Hematopoietic multipotent progenitor cell treated with erythropoietin and hydrocortisone succinate and interleukin-3 and kit ligand, for 6 days (in vitro differentiated cells): Measurements from ENCODE around the gene NFXL1.
A peak's percentile ranks its signal among the peaks of the same experiment; 100 is the strongest.
"Not testable (repeated sequence)": the region's sequence is repeated elsewhere in the genome, so short reads cannot be mapped to it uniquely, and the experiment has no call there.

Experiments used
- DNase-seq: peaks from one replicate; pipeline ENCODE4 v3.0.0-alpha.2; 2015

NFXL1 gene

DNA sequence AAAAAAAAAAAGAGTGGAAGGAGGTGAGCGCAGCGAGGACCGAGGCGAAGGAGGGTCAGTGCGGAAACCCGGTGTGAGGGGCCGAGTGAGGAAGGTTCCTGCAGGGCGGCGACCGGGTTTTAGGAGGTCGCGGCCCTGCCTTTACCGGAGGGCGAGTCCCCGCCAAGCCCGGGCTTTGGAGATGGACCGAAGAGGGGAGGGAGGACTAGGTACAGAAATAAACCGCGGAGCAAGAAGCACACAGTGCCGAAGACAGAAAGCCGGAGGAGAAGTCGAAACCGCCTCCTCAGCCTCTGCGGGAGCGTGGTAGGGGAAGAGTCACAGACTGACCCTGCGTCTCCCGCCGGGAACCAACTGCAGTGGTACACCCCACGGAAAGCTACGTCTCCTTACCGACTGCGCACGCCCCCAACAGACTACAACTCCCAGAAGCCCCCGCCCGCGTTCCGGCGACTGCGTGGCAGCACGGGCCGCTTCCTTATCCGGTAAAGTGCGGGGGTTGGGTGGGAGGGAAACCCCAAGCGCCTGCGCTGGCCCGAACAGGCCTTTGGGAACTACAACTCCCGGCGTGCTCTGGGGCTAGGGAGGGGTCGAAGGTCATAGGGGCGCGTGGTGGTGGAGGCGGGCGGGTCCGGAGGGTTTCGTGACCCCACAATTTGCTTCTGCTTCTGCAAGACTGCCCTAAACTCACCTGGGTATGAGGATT, at the start of gene NFXL1:
Gene NFXL1, minus strand, starts transcription at position 364 of the 706 bp plus-strand sequence. CDS start 380 bp downstream, outside the sequence.
- peak; percentile 98 for DNase-seq

DNA sequence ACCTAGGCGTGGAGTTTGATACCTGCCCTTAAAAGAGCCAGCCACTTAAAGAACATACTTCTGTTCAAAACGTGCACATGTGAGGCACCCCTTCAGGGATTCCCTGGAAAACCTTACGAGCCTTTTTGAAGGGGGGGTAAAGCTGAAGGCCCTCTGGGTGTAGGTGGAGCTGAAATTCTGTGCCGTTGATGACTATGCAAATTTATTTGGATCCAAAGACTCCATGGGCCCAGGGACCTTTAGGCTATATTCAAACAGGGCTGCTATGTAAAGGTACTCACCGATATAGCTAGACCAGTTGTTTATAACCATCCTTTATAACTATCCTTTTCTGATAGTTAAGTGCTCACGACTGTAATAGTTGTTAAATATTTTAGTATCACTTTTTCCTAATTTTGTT, 40.3 kb upstream of the NFXL1 start:
- DNase-seq: no peak

DNA sequence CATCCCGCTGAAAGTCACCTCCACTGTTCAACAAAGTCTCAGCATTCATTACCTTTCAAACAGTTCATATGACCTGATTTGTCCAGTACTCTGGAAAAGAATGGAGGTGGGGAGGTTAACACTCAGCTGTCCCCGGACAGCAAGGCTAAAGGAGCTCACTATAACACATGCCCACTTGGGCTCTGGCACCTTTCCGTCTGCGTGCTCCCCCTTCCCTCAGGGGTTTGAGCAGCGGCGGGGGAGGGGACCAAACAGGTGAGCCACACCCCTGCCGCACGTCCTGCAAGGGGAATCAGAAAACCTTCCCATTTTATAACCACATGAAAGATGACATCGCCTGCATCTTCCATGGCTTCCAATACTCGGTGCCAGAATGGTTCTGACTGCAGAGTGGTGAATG, 39.9 kb upstream of the NFXL1 start:
- no peak for DNase-seq

DNA sequence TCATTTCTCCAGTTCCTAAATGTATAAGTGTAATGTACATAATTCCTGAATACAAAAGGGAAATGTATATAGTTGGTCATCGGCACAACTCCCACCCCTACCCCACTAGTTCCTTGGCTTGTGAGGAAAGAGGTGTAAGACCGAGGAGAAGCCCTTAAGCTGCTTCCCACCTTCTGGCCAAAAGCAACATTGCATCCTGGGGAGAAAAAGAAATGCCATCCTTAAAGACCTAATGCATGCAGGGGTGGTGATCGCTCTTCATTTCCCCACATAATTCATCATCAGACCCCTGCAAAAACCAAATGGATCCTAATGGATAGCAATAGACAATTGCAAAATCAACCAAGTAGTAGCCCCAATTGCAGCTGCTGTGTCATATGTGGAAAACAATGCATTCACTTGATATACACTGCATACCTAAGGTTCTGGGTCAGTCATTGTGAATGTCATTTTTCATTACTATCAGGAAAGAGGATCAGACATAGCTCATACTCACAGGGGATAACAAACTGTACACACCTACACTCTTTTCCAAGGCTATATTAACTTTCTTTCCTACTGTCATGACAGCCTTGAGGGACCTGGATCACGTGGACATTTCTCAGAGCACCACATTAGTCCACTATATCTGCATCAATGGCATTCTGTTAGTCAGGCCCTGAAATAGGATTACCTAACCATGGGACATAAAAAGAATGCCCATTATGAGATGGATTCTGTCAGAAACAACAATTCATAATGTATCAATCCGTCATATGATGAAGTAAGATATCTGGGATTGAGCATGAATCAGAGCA, 31.7 kb upstream of the NFXL1 start:
- no peak for DNase-seq

DNA sequence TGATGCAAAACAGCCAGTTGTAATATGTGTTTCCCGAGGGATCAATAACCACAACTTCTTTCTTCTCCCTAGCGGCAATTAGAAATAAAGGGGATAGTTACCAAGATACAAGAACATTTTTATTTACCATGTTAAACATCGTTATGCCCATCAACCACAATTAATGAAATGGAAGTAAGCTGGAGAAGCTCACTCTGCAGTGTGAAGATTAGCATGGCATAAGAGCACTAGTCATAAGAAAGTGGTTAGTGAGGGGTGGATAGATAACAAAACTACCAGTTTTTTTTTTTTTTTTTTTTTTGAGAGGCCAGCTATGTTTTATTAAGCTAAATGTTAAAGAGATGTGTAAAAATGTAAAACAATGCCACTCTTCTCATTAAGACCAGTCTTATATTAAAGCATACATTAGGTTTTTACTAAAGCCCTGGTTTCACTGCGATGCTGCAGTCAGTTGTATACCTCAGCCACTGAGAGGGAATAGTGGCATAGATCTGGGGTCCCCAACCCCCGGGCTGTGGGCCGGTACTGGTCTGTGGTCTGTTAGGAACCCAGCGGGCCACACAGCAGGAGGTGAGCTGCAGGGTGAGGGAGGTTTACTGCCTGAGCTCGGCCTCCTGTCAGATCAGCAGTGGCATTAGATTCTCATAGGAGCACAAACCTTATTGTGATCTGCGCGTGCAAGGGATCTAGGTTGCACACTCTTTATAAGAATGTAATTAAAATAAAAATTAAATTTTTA, 27.9 kb upstream of the NFXL1 start:
- peak; percentile 75 for DNase-seq

DNA sequence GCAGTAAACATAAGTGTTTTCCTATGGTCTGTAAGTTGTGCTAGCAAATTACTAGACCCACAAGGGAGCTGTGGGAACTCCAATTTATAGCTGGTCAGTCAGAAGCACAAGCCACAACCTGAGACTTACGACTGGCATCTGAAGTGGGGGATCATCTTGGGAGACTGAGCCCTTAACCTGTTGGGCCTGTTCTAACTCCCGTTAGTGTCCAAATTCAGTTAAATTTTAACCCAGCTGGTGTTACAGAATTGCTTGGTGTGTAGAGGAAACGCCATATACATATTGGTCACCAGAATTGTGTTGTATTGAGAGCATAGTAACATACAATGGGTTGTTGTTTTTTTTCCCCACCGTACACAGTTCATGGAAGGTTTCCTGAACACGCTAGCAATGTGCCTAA, 25.1 kb upstream of the NFXL1 start:
- DNase-seq: no peak

- DNase-seq: no peak
Measured at GRCh38 chr4:47936336-47936735, 22.0 kb upstream of the NFXL1 start.

DNA sequence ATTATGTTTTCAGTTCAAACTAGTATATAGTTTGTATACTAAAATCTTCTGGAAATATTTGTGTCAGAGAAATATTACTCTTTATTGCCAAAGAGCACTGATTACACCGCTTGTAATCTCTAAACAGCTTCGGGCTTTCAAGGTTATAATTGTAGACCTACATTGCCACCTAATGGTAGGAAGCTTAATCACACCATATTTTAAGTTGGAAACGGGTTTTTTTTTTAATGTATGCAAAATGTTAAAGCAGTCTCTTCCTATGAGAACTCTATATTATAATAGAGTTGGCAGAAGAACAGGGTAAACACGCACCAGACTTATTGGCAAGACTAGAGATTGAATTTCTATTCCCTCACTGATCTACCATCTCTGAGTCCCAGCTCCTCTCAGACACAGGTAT, 19.5 kb upstream of the NFXL1 start:
- DNase-seq: peak; percentile 83

- DNase-seq: peak; percentile 49
Measured at GRCh38 chr4:47930971-47931804, 16.8 kb upstream of the NFXL1 start.

- no peak for DNase-seq
Measured at GRCh38 chr4:47929682-47930201, 15.4 kb upstream of the NFXL1 start.

DNA sequence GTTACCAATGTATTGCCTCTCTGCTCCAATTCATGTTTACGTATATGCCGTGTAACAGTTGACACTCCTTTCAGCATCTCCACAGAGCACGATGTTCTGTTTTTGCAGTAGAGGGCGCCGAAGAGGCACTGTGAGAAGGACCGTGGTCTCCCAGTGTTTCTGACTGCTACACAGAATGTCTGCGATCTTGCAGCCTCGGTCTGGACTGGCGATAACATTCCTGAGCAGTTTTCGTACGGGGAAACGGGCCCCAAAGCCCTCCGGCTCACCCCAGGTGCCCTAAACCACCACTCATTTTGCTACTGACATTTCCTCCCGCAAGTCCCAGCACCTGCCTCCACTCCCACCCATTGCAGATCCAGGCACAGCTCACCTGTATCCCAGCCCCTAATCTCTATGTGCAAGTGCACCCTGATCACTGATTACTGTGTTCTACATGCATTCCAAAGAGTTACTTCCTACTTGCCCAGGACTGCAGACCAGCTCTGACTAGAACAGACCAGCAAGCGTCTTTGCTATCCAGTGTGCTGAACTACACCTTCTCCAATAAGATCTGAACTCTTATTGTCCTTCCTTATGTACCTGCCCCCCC, 12.4 kb upstream of the NFXL1 start:
- DNase-seq: peak; percentile 88

GRCh38 chr4:47923261-47923608, 8.9 kb upstream of the NFXL1 start:
- not testable (repeated sequence) for DNase-seq

GRCh38 chr4:47922436-47923260, 8.3 kb upstream of the NFXL1 start:
- peak; percentile 17 for DNase-seq

DNA sequence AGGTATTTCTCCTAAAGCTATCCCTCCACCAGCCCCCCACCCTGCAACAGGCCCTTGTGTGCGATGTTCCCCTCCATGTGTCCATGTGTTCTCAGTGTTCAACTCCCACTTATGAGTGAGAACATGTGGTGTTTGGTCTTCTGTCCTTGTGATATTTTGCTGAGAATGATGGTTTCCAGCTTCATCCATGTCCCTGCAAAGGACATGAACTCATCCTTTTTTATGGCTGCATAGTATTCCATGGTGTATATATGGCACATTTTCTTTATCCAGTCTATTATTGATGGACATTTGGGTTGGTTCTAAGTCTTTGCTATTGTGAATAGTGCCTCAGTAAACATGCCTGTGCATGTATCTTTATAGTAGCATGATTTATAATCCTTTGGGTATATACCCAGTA, 2.8 kb upstream of the NFXL1 start:
- not testable (repeated sequence) for DNase-seq

DNA sequence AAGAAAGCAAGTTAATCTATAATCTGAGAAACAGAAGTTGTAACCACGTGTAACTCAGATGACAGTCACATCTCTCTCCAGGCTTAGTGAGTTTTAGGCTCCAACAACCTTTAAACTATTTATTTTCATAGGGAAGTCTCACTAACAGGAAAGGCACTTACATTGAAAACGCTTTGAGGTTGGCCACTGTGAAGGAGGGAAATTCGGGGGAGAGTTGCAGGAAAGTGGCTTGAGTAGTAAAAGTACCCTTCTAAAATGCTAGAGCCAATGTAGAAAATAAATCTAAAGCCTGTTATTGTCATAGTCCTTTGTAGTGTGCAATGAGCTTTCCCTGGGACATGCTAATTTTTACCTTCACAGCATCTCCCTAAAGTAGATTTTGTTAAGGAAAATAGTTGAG, 995 bp upstream of the NFXL1 start:
- DNase-seq: peak; percentile 11

DNA sequence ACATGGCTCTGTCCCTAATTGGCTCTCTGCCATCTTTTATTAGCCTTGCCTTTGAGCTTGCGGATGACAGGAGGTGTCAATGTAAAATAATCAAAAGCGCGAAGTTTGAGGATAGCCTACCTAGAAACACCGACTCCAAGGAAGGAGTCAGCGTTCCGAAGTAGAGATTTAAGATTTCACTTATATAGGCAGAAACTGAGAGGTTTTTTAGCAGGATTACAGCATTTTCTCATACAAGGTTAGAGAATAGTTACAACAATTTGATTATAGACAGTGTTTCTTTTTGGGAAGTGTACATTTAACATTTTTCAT, 499 bp upstream of the NFXL1 start:
- no peak for DNase-seq

GRCh38 chr4:47913861-47914219, 543 bp downstream of the NFXL1 start:
- DNase-seq: peak; percentile 36

DNA sequence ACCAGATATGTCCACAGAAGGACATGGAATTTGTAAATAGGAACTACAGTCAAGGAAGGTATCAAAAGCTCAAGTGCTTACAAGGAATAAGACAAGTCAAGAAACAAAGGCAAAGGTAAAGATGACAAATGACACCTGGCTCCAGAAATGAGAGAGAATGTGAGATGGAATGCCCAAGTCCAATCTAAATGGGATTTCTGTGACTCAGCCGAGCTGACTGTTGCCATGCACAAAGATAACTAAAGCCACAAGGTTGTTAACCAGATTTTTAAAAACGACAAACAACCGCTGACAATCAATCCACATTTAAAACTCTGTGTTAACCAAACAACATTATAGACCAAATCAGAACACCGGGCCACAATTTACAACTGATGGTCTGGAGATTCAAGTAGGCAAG, 1.1 kb downstream of the NFXL1 start:
- peak; percentile 33 for DNase-seq

DNA sequence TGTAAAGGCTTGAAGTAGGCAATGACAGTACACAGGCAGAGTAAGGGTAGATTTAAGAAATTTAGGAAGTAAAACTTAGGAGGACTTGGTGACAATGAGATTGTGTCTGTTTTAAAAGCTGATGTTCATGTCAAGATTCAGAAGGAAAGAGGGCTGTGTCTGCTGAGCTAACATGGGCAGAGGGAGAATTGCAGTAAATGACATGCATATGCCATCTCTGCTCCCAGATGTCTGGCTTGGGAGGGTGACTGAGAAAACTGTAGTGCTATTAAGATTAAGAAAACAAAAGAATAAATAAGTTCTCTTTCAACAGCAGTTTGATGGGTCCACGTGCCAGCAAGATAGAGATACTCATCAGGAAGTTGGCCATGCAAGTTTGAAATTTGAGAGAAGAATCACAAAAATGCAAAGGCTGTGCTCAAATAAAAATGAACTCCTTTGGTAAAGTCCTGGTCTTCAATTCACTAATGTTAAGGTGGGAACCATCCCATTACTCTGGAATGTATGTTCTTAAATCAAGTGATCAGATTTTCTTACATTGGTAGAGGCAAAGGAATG, 7.2 kb downstream of the NFXL1 start:
- DNase-seq: no peak

DNA sequence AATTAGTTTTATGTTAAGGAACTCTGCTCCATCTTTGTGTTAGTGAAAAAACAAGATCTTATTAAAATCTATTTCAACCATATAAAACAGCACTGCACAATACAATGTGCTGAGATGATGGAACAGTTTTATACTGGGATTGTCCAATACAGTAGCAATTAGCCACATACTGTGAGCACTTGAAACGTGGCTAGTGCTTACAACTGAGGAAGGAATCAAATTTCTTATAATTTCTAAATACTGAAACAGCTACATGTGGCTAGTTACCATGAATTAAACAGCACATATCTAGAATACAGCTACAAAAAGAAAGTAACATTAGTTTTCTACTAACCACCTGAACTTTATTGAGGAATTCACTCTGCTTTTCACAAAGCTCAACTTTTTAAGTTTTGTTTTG, 14.7 kb downstream of the NFXL1 start:
- DNase-seq: no peak

- DNase-seq: no peak
Measured at GRCh38 chr4:47891928-47892327, 22.5 kb downstream of the NFXL1 start.
